Measurements from ENCODE around the gene USP44. TPM values are rescaled to one million over a fixed set of nuclear protein-coding genes. Genes with fewer than 3 reads are reported as not detected.

USP44 gene
- total RNA-seq, 1 experiment from 2014 or later = 0.04 TPM

DNA sequence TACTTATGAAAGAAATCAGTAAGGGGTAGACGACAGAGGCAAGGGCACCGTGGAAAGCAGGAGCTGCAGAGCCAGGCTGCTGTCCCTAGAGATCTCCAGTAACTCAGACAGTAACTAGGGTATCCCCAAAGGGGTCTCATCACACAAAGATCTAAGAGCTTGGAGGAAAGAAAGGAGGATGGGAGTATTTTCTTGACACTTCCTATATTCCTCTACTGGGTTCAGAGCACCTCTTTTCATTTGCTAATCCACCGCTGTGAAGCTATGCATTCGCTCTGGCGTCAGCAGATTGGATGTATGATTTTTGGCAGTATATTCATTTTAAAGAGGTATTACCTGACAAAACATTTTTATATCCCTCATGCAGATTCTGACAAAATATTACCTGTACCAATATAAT lies 12.6 kb downstream of the USP44 start:
- no peaks in the 10 kb centered on the region for H3K4me1 ChIP-seq
- no peak for DNase-seq
- H3K27ac ChIP-seq = no peak overlapping the region
- 0 out of 2 replicates have a peak, but pooled peaks cover 3% of the 10 kb centered on the region for H3K27me3 ChIP-seq
- no peaks in the 10 kb centered on the region for H3K9me3 ChIP-seq (replicated peaks)
- H3K4me3 ChIP-seq = no peak overlapping the region
- no peaks in the 10 kb centered on the region for H3K36me3 ChIP-seq

DNA sequence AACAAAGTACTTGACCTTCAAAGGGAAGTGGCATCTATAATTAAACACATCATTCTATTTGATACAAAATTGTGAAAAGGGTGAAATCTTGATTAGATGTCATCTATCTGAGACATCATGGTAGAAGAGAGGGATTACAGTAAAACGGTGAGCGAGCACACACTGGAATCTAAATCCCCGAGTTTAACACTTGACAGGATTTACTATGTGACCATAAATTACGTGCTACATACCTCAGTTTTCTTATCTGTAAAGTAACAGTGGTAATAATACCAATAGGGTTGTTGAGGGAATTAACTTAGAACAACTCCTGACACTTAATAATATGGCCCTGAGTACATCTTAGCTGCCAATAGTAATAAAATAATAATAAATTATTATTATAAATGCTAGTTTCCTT lies 13.3 kb downstream of the USP44 start:
- DNase-seq = no peak
- H3K27ac ChIP-seq = no peak overlapping the region
- H3K4me3 ChIP-seq = no peak overlapping the region
- no peaks in the 10 kb centered on the region for H3K4me1 ChIP-seq
- no peaks in the 10 kb centered on the region for H3K36me3 ChIP-seq
- H3K9me3 ChIP-seq (replicated peaks) = no peaks in the 10 kb centered on the region
- H3K27me3 ChIP-seq = 0 out of 2 replicates have a peak, but pooled peaks cover 3% of the 10 kb centered on the region

DNA sequence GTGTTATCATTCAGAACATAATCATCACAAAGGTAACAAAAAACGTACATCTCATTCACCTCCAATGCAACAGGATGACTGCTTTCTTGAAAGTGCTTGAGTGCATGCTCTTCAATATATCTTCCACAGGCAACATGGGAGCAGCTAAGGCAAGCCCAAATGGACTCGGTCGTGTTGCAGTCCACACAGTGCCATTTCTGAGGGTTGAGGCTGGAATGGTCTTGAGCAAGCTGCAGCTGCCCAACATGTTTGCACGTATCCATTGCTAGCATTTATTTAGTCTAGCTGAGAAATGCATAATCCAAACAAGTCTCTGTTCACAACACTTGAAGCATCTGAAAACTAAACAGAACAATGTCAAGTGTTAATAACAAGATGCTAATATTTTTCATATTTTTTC lies 17.3 kb downstream of the USP44 start:
- Histone ChIP-seq H3K4me3 (no peak overlapping the region), H3K27me3 (0 out of 2 replicates have a peak, but pooled peaks cover 3% of the 10 kb centered on the region), H3K4me1 (peaks cover 7% of the 10 kb centered on the region; the same call in 1 of the 2 replicates), H3K36me3 (no peaks in the 10 kb centered on the region), H3K27ac (no peak overlapping the region), H3K9me3 (replicated peaks) (no peaks in the 10 kb centered on the region)
- no peak for DNase-seq

DNA sequence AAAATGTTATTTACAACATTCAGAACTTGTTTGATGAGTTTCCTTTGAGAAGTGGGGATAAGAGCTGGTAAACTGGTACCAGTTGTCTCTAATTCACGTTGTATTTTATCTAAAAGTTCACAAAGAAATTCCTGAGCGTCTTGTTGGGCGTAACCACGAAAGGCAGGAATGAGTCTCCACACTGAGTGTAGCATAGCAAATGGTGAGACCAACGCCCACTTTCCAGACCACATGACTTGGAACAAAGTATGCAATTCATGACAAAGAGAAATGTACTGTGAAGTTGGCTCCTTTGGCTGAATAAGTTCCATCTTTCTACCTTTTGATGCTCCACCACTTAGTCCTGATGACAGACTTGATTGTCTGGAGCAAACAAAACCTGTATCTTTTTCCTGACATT lies 18.4 kb downstream of the USP44 start:
- no peak overlapping the region for H3K4me3 ChIP-seq
- no peaks in the 10 kb centered on the region for H3K27me3 ChIP-seq
- peak; percentile 13 to 14 for DNase-seq
- no peaks in the 10 kb centered on the region for H3K9me3 ChIP-seq (replicated peaks)
- peaks cover 7% of the 10 kb centered on the region; the same call in 1 of the 2 replicates for H3K4me1 ChIP-seq
- no peaks in the 10 kb centered on the region for H3K36me3 ChIP-seq
- H3K27ac ChIP-seq = no peak overlapping the region

DNA sequence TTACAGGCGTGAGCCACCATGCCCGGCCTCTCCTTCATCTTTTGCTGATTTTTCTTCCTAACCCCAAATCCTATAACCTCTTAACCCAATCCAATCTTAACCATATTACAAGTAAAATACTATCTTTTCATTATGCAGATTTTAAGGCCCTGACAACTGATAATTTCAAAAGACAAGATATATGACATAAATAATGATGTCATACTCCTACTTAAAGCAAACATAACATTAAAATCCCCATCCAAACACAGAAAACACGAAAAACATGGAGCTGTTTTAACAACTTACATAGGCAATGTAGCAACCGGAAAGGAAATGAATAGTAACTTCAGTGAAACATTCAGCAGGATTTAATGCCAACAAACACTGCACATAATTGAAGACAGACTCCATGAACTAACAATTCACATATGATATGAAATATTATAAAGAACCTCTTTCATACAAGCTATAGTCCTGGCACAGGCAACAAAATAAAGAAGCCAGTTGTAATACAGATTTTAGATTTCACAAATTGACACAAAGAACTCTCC lies 21.5 kb downstream of the USP44 start:
- Histone ChIP-seq H3K36me3 (no peaks in the 10 kb centered on the region), H3K4me3 (no peak overlapping the region), H3K27me3 (no peaks in the 10 kb centered on the region), H3K9me3 (replicated peaks) (no peaks in the 10 kb centered on the region), H3K4me1 (peaks cover 7% of the 10 kb centered on the region; the same call in 1 of the 2 replicates), H3K27ac (no peak overlapping the region)
- no peak for DNase-seq

DNA sequence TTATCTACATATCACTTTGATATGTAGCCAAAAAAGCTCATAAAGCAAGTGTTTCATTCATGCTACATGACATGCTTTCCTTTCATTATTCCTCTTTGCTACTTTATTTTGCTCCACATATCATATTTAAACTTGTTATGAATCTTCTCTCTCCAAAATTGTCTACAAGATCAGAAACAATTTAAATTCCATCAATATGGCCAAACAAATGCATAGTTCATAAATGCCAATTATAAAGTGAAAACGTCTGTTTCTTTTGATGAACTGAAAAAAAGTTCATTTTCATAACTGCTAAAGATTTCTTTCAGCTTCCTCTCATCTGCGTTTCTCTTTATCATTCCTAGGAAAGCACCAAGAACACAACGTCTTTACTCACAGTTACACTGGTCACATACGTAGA lies 22.8 kb downstream of the USP44 start:
- H3K36me3 ChIP-seq = no peaks in the 10 kb centered on the region
- DNase-seq = no peak
- H3K4me1 ChIP-seq = peaks cover 7% of the 10 kb centered on the region; the same call in 1 of the 2 replicates
- H3K27me3 ChIP-seq = no peaks in the 10 kb centered on the region
- no peak overlapping the region for H3K4me3 ChIP-seq
- no peaks in the 10 kb centered on the region for H3K9me3 ChIP-seq (replicated peaks)
- no peak overlapping the region for H3K27ac ChIP-seq

DNA sequence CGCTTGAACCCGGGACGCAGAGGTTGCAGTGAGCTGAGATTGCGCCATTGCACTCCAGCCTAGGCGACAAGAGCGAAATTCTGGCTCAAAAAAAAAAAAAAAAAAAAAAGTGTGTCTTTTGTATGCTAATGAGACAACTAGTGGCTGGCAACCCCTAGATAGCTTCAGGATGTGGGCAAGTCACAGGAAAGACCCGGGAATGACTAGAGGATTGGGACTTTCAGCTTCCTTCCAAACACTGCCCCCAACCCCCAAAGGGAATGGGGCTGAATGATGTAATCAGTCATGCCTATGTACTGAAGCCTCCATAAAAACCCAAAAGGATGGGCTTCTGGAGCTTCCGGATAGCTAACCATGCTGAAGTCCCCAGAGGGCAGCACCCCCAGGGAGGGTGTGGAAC lies 28.6 kb downstream of the USP44 start:
- peak in 1 of 2 experiments; percentile 10 for DNase-seq

DNA sequence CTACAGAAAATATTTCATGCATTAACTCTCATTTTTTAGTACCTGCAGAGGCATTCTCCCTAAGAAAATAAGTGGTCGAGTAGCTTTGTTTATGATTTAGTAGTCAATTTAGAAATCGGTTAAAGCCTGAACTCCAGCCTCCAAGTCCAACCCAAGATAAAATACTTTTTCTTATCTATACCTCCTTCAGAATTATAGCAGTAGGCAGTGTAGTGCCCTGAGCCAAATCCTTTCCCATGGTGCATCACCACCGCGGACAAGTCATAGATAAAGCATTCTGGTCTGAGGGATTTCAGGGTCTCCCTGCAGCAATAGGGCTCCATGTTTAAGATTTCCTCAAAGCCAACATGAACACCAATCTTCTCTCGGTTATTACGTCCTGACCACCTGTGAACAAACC lies 30.5 kb downstream of the USP44 start:
- H3K9me3 ChIP-seq (replicated peaks) = no peaks in the 10 kb centered on the region
- DNase-seq = no peak
- no peak overlapping the region for H3K27ac ChIP-seq
- H3K27me3 ChIP-seq = no peaks in the 10 kb centered on the region
- H3K36me3 ChIP-seq = peaks cover 3% of the 10 kb centered on the region; the same call in 1 of the 2 replicates
- no peak overlapping the region for H3K4me3 ChIP-seq
- H3K4me1 ChIP-seq = no peaks in the 10 kb centered on the region

More for the DNA sequence above, 28.6 kb downstream of the USP44 start:
- Histone ChIP-seq H3K4me1 (no peaks in the 10 kb centered on the region), H3K4me3 (no peak overlapping the region), H3K36me3 (no peaks in the 10 kb centered on the region), H3K27ac (no peak overlapping the region), H3K27me3 (no peaks in the 10 kb centered on the region), H3K9me3 (replicated peaks) (no peaks in the 10 kb centered on the region)

DNA sequence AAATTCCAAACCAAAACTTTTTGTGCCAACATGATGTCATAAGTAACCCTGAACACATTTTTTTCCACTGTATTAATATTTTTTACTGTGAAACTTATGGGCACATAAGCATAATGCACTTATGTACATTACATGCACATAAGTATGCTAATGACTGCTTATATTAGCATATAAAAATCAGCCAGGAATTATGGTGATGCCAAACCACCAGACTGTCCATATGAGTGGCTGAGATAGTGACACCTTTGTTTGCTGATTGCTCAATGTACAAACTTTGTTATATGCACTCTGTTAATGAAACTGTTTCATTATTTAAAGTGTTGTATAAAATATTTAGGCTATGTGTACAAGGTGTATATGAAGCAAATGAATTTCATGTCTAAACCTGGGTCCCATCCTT lies 32.3 kb downstream of the USP44 start:
- DNase-seq = no peak
- Histone ChIP-seq H3K27ac (no peak overlapping the region), H3K27me3 (no peaks in the 10 kb centered on the region), H3K4me1 (no peaks in the 10 kb centered on the region), H3K36me3 (peaks cover 9% of the 10 kb centered on the region; the same call in 1 of the 2 replicates), H3K9me3 (replicated peaks) (no peaks in the 10 kb centered on the region), H3K4me3 (no peak overlapping the region)

DNA sequence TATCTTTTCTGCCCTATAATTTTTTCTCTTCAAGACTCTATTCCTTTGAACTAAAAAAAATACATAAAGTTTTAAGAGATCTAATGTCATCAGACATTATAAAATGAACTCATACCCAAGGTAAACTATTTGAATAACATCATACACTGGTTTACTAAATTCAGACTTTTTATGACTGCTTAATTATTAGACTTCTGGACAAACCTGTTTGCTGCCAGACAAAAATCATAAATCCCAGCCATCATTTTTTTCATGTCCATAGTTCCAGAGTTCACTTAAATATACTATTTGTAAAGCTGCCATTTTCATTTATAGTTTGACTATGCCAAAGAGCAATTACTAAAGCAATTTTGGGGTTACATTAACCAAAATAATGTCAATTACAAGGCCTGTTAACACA lies 34.0 kb downstream of the USP44 start:
- Histone ChIP-seq H3K27me3 (no peaks in the 10 kb centered on the region), H3K4me3 (no peak overlapping the region), H3K27ac (no peak overlapping the region), H3K4me1 (no peaks in the 10 kb centered on the region), H3K36me3 (peaks cover 26% of the 10 kb centered on the region), H3K9me3 (replicated peaks) (no peaks in the 10 kb centered on the region)
- no peak for DNase-seq

DNA sequence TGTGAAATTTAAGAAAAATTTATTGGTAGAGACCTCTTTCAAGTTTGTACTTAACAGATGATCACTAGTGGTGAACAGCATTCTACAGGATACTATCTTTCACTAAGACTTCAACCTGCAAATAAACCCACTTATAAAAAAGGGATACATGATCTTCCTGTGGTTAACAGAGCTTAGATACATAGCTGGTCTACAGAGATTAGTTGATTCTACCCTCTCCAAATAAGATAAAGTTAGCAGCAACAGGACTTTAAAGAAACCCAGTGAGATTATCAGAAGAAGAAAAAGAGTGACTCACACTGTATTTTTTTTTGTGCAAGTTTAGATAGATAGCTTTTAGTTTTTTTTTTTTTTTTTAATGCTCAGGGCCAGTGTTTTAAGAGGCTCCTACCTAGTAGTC lies 34.5 kb downstream of the USP44 start:
- no peak overlapping the region for H3K27ac ChIP-seq
- peak in 1 of 2 experiments; percentile 19 for DNase-seq

DNA sequence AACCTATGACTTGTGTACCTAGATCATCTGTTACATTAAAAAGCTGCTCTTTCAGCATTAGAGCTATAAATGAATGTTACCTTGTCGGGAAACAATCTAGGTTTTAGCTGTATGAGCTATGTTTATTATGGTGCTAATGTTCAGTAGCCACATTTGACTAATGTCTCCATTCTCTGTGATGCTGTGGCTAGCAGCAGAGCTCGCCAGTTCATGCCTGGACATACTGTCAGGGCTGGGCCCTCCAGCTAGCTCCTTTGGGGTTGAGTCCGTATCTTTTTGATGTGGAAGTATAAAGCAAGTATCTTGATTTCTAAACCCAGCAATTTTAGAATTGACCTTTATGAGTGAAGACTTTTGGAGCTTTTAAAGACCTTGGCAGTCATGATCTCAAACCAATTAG lies 36.1 kb downstream of the USP44 start:
- DNase-seq = no peak
- H3K4me3 ChIP-seq = no peak overlapping the region
- peaks cover 44% of the 10 kb centered on the region for H3K36me3 ChIP-seq
- H3K4me1 ChIP-seq = no peaks in the 10 kb centered on the region
- H3K27me3 ChIP-seq = no peaks in the 10 kb centered on the region
- no peak overlapping the region for H3K27ac ChIP-seq
- H3K9me3 ChIP-seq (replicated peaks) = no peaks in the 10 kb centered on the region

More for the DNA sequence above, 34.5 kb downstream of the USP44 start:
- no peaks in the 10 kb centered on the region for H3K9me3 ChIP-seq (replicated peaks)
- no peak overlapping the region for H3K4me3 ChIP-seq
- H3K27me3 ChIP-seq = no peaks in the 10 kb centered on the region
- H3K4me1 ChIP-seq = no peaks in the 10 kb centered on the region
- peaks cover 31% of the 10 kb centered on the region for H3K36me3 ChIP-seq

DNA sequence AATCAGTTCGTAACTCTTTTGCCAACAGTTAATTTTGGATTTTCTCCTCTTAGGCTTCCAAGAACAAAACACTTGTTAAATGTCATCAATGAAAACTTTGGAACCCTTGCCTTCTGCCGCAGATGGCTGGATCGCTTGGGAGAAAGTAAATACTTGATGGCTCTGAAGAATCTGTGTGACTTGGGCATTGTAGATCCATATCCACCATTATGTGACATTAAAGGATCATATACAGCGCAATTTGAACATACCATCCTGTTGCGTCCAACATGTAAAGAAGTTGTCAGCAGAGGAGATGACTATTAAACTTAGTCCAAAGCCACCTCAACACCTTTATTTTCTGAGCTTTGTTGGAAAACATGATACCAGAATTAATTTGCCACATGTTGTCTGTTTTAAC lies 37.7 kb downstream of the USP44 start:
- no peaks in the 10 kb centered on the region for H3K4me1 ChIP-seq
- H3K27me3 ChIP-seq = no peaks in the 10 kb centered on the region
- no peaks in the 10 kb centered on the region for H3K9me3 ChIP-seq (replicated peaks)
- H3K4me3 ChIP-seq = no peak overlapping the region
- H3K27ac ChIP-seq = no peak overlapping the region
- H3K36me3 ChIP-seq = peaks cover 54% of the 10 kb centered on the region
- DNase-seq = no peak

DNA sequence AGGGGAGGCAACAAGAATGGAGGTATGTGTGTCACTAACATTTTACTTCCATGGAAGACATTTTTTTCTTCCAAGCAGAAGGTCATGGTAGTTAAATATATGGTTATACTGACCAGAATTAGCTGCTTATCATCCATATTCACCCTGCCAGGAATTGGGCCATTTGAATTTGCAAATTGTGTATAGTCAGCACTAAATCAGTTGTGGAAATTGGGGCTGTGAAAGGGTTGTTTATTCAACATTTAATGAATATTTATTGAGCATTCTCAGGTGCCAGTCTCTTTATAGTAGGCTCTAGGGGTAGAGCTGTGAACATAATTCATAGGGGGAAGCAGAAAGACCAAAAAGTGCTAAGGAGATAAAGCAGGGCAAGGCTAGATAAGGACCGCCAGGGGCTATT lies 39.3 kb downstream of the USP44 start:
- H3K9me3 ChIP-seq (replicated peaks) = no peaks in the 10 kb centered on the region
- no peaks in the 10 kb centered on the region for H3K27me3 ChIP-seq
- H3K36me3 ChIP-seq = peaks cover 66% of the 10 kb centered on the region
- DNase-seq = no peak
- H3K4me1 ChIP-seq = no peaks in the 10 kb centered on the region
- no peak overlapping the region for H3K4me3 ChIP-seq
- no peak overlapping the region for H3K27ac ChIP-seq

DNA sequence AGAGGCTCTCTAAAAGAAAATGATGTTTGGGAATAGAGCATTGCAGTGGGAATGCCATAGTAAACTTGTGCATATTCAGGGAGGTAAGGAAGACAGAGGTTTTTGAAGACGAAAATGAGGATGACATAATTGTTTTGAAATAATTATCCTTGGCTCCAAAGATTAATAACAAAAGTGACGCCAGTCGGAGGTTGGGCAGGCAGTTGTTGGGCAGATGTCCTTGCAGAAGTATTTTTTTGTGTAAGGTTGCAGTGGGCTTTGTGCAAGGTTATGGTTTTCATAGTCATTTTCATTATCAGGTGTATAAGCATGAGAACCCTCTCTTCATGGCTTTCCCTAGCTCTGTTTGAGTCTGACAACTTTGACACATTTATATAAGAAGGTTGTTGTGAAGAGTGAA lies 42.0 kb downstream of the USP44 start:
- Histone ChIP-seq H3K36me3 (peaks cover 80% of the 10 kb centered on the region), H3K27me3 (no peaks in the 10 kb centered on the region), H3K27ac (no peak overlapping the region), H3K4me1 (no peaks in the 10 kb centered on the region), H3K4me3 (no peak overlapping the region), H3K9me3 (replicated peaks) (no peaks in the 10 kb centered on the region)
- DNase-seq = no peak
